ENCODE data around the gene CHRNG.

CHRNG gene

GRCh38 chr2:232544674-232545073, 5.2 kb downstream of the CHRNG start:
- no peak overlapping the region for H3K4me3 ChIP-seq (replicated peaks in 1 of 2; ENCODE audit: low read depth in 2 of 2, low read length in 2 of 2)
- TF ChIP-seq, protein P1, sequence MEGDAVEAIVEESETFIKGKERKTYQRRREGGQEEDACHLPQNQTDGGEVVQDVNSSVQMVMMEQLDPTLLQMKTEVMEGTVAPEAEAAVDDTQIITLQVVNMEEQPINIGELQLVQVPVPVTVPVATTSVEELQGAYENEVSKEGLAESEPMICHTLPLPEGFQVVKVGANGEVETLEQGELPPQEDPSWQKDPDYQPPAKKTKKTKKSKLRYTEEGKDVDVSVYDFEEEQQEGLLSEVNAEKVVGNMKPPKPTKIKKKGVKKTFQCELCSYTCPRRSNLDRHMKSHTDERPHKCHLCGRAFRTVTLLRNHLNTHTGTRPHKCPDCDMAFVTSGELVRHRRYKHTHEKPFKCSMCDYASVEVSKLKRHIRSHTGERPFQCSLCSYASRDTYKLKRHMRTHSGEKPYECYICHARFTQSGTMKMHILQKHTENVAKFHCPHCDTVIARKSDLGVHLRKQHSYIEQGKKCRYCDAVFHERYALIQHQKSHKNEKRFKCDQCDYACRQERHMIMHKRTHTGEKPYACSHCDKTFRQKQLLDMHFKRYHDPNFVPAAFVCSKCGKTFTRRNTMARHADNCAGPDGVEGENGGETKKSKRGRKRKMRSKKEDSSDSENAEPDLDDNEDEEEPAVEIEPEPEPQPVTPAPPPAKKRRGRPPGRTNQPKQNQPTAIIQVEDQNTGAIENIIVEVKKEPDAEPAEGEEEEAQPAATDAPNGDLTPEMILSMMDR (IDR thresholded peaks at IDR 0.05; ENCODE audit: low read depth, low read length): no peak
- DNase-seq (ENCODE audit: low read depth in 2 of 2): no peak

GRCh38 chr2:232545511-232546375, 6.3 kb downstream of the CHRNG start:
- TF ChIP-seq, protein P1 (IDR thresholded peaks at IDR 0.05; ENCODE audit: low read depth, low read length): no peak
- DNase-seq (ENCODE audit: low read depth in 2 of 2): no peak
- no peak overlapping the region for H3K4me3 ChIP-seq (replicated peaks in 1 of 2; ENCODE audit: low read depth in 2 of 2, low read length in 2 of 2)

DNA sequence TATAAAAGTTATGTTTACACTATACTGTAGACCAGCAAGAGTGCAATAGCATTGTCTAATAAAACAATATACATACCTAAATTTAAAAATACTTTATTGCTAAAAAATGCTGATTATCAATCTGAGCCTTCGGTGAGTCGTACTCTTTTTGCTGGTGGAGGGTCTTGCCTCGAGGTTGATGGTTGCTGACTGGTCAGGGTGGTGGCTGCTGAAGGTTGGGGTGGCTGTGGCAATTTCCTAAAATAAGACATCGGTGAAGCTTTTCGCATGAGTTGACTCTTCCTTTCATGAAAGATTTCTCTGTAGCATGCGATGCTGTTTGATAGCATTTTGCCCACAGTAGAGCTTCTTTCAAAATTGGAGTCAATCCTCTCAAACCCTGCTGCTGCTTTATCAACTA, 8.5 kb downstream of the CHRNG start:
- TF ChIP-seq, protein P1 (IDR thresholded peaks at IDR 0.05; ENCODE audit: low read depth, low read length): no peak
- no peak for DNase-seq (ENCODE audit: low read depth in 2 of 2)
- H3K4me3 ChIP-seq (replicated peaks in 1 of 2; ENCODE audit: low read depth in 2 of 2, low read length in 2 of 2): no peak overlapping the region

GRCh38 chr2:232549655-232550353, 10.3 kb downstream of the CHRNG start:
- peak in 1 of 2 donors; percentile 14 for DNase-seq (ENCODE audit: low read depth in 2 of 2)
- TF ChIP-seq, protein P1 (IDR thresholded peaks at IDR 0.05; ENCODE audit: low read depth, low read length): no peak
- H3K4me3 ChIP-seq (replicated peaks in 1 of 2; ENCODE audit: low read depth in 2 of 2, low read length in 2 of 2): peak overlapping the region; percentile 86 to 87

GRCh38 chr2:232550354-232551249, 11.1 kb downstream of the CHRNG start, which contains the start of the genes EIF4E2 and TIGD1:
Gene EIF4E2 (plus strand): TSS chr2:232550689. CDS start chr2:232550725, 36 bp downstream.
Gene TIGD1 (minus strand): TSS chr2:232550557. CDS start chr2:232549882, 675 bp downstream.
- peak; percentile 92 to 96 for DNase-seq (ENCODE audit: low read depth in 2 of 2)
- peak within 1 kb of the TSS; percentile 86 to 87 for H3K4me3 ChIP-seq (replicated peaks in 1 of 2; ENCODE audit: low read depth in 2 of 2, low read length in 2 of 2)
- TF ChIP-seq, protein P1 (IDR thresholded peaks at IDR 0.05; ENCODE audit: low read depth, low read length): peak; percentile 33

DNA sequence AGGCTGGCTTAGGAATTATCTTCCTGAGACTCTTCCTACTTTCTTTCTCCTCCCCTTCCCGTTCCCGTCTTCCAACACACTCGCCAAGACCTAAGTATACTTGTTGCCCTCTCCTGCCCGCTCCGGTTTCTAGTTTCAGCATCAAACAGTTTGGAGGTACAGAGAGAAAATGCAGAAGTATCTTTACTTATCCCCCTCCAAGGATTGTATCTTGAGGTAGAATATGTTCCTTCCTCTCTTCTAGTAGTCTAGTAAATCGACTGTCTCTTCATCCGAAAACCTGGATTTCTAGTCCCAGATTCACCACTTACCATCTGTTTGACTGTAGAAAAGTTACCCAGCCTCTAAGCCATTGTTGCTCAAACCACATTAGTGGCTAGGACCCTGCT, 11.8 kb downstream of the CHRNG start:
- DNase-seq (ENCODE audit: low read depth in 2 of 2): no peak
- H3K4me3 ChIP-seq (replicated peaks in 1 of 2; ENCODE audit: low read depth in 2 of 2, low read length in 2 of 2): peak overlapping the region; percentile 86 to 87
- TF ChIP-seq, protein P1 (IDR thresholded peaks at IDR 0.05; ENCODE audit: low read depth, low read length): no peak

Measured in cardiac fibroblast (primary cell).